GM19351 (cell line): ENCODE measurements around the gene TOR2A.
"Not testable (repeated sequence)": the region's sequence is repeated elsewhere in the genome, so short reads cannot be mapped to it uniquely, and the experiment has no call there.

Source experiments
- ATAC-seq: cut with Tn5 transposase; IDR thresholded peaks from one replicate; pipeline ENCODE4 v1.9.1; 2021; ENCODE audit warnings: mild to moderate bottlenecking, moderate library complexity; ENCODE audit not compliant: unreplicated experiment

The TOR2A gene

DNA sequence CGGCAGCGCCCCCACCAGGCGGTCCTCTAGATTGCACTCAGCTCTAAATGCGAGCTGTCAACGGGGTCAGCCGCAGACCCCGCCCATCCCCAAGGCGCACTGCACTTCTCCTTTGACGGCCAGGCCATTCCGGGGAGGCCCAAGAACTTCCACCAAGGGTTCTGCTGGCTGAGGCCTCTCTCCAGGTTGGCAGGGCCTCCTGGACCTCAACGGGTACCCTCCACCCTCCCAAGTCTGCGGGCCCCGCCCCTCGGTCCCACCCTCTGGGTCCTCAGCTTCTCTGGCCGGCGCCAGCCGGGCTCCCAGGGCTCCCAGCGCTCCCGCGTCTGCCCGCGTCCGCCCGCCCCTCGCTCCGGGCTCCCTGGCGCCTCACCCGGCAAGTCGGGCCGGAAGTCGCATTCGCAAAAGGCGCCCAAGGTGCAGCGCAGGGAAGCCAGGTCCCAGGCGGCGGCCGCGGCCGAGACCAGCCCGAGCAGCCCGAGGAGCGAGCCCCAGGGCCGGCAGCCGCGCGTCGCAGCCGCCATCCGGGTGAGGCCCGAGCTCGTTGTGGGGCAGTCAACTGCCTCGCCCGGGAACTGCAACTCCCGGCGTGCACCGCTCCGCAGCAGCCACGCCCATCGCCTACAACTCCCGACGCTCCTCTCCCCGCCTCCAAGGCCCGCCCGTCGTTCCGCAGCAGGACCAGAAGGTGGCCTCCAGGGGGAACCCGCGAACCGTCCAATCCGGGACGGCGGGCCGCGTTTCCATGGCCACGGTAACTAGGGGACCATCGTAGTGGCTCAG lies at the start of gene TOR2A:
TOR2A (minus strand) TSS at position 548 of the 783 bp plus-strand sequence; CDS start at position 524, 24 bp downstream.
- ATAC-seq: peak; percentile 92

- ATAC-seq: no peak
Observed at GRCh38 chr9:127783111-127784008, 48.3 kb upstream of the TOR2A start.

- ATAC-seq: no peak
Observed at GRCh38 chr9:127781806-127782205, 46.7 kb upstream of the TOR2A start.

GRCh38 chr9:127780909-127781308 lies 45.8 kb upstream of the TOR2A start:
- ATAC-seq: not testable (repeated sequence)

DNA sequence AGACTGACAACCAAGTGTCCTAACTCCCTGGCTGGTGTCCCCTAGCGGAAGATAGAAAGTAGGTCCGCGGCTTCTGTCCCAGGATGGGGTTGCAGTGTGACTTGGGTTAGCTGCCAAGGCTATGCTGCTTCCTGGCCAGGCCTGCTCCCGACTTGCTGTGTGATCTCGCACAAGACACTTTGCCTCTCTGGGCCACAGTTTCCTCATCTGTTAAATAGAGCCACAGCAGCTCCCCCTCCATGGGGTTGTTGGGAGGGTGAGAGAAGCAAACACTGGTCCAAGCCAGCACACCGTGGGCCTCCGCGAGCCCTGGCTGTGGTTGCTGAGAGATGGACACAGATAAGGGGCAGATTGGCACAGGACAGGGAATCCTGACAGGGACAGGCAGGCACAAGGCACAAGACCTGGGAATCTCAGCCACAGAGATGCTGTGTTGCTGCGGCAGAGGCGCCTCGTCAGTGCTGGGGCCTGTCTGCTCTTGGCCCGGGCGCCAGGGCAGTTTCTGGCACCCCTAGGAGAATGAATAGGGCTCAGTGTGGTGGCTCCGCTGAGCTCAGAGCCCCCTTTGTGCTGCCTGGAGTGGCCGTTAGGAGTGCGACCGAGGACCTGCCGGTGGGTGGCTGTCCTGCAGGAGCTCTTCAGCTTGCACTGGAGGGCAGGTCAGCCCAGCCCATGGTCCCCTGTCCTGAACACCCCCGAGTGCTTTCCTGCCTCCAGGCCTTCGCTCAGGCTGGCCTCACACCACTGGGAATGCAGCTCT lies 45.2 kb upstream of the TOR2A start:
- no peak for ATAC-seq

DNA sequence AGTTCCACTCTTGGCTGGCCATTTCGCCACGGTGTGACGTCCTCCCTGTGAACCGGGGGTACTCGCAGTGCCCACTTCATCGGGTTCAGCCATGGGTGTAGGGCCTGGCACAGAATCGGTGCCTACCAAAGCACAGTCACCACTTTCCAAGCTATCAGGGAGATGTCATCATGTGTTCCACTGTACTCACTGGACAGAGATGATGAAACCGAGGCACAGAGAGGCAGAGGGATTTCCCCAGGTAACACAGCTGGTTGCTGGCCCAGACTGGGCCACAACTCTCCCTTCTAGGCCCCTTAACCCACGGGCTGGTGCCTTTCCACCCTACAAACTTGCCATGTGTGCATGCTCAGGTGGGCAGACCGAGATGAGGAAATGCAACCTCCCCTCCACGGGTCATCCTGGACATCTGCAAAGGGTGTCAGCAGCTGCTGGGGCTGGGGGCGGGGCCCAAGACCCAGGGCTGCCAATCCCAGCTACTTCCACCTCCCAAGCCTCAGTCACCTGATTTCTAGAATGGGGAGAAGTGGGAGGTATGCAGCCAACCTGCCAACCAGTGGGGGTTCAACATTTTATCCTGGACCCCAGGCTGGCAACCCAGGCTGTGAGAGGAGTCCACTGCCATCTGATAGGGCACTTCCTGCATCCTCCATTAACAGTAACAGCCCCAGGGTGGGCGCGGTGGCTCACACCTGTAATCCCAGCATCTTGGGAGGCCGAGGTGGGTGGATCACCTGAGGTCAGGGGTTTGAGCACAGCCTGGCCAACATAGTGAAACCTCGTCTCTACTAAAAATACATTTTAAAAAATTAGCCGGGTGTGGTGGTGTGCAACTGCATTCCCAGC lies 44.3 kb upstream of the TOR2A start:
- ATAC-seq: peak; percentile 40

DNA sequence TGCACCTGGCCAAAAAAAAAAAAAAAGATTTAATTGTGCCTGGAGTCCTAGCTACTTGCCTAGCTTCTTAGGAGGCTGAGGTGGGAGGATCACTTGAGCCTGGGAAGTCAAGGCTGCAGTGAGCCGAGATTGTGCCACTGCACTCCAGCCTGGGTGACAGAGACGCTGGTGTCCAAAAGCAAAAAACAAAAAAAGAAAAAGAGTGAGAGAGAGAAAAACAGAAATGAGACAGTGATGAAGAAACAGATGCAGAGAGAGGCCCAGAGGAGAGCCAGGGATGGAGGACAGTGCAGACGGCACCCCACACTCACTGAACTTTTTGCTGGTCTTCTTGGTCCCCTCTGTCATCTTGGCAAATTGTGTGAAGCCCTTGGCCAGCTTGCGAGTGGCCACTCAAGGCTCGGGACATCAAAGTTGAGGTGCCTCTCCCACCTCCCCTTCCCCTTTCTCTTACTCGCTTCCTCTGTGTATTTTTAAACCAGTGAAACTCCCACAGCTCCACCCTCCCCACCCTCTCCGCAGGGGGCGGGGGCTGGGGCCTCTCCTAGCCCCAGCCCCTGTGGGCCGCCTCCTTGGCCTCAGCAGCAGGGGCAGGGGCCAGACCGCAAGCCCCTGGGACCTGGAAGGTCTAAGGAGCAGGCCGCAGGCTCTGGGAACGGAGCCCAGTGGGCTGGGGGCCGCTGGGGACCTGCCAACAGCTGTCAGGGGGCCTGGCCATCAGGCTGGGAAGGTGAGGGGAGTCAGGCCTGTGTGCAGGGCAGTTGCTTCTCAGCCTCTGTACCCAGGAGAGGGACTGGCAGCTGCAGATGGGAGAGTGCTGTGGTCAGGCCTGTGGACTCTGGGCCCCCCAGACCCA lies 43.4 kb upstream of the TOR2A start, which contains the start of gene SH2D3C:
SH2D3C (minus strand) TSS at position 387 of the 856 bp plus-strand sequence; CDS start at position 348, 39 bp downstream.
- ATAC-seq: peak; percentile 40

DNA sequence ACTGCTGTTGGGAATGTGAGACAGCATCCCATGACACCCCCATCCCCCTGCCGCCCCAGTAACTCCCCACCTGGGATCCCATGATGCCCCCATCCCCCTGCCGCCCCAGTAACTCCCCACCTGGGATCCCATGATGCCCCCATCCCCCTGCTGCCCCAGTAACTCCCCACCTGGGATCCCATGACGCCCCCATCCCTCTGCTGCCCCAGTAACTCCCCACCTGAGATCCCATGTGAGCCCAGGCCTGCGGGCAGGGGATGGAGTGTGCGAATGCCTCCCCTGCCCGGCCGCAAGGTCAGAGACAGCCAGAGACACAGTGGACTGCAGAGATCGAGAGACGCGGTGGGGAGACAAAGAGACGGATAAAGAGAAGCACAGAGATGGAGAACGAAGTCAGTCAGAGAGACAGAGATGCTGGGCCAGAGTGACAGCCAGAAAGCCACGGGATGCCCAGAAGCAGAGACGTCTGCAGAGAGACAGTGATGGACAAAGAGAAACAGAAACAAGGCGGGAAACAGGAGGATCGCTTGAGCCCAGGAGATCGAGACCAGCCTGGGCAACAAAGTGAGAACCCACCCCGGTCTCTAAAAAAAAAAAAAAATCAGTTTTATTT lies 42.4 kb upstream of the TOR2A start:
- no peak for ATAC-seq

DNA sequence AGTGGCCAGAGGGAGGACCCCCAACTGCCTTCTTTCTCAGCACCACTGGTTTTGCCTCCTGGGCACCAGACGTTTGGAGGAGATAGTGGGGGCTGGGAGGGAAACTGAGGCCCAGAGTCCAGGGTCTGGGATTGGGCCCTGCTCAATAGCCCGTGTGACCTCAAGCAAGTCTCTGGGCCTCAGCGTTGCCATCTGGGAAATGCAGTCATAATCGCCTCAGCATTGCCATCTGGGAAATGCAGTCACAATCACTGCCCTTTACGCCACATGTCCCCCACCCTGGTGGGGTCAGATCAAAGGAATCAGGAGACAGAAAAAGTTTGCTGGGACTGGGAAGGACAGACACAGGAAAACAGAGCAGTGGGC lies 41.8 kb upstream of the TOR2A start:
- no peak for ATAC-seq

DNA sequence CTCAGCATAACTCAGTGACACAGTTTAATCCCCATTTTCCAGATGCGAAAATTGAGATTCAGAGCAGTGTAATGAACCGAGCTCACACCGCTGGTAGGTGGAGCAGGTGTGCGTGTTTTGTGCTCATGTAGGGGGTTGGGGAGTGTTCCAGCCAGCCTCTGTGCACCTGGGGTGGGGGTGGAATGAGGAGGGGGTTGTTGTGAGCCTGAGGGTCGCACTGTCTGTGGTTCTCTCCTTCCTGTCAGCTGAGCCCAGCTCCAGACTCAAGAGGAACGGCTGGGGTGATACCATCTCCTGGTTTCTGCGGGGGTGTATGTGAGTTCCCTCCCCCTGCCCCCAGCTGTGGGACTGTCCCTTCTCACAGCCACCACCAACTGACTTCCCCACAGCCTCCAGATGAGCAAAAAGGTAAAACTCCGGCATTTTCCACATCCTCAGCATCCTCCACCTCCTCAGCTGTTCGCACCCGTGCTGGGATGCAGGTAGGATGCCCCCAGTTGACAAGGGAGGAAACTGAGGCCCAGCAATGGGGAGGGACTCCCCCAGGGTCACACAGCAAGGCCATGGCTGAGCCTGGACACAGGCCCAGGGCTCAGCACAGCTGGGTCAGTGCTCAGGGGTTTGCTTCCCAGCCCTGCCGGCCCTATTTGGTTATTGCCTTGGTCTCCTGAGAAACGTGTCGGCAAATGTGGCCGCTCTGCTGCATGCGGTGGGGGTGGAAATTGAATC lies 41.3 kb upstream of the TOR2A start:
- ATAC-seq: no peak

- no peak for ATAC-seq
Observed at GRCh38 chr9:127773981-127774380, 38.9 kb upstream of the TOR2A start.

DNA sequence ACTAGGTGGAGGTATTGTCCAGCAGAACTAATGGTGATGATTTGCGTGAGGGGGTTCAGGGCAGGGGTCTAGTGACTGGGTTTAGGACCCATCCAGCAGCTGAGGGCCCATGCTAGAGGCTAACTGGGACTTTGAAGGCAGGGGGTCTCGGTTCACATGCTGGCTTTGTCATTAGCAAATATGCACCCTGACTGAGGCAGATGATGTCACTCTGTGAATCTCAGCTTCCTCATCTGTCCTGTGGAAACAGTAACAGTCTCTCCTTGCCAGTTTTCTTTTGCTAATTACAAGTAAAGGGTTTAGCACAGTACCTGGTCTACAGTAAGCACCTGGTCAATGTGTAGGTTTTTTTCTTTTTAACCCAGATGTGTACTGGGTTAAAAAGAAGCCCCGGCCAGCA lies 38.2 kb upstream of the TOR2A start:
- ATAC-seq: no peak

- no peak for ATAC-seq
Observed at GRCh38 chr9:127772603-127773002, 37.5 kb upstream of the TOR2A start.

GRCh38 chr9:127771570-127772189 lies 36.6 kb upstream of the TOR2A start:
- no peak for ATAC-seq

DNA sequence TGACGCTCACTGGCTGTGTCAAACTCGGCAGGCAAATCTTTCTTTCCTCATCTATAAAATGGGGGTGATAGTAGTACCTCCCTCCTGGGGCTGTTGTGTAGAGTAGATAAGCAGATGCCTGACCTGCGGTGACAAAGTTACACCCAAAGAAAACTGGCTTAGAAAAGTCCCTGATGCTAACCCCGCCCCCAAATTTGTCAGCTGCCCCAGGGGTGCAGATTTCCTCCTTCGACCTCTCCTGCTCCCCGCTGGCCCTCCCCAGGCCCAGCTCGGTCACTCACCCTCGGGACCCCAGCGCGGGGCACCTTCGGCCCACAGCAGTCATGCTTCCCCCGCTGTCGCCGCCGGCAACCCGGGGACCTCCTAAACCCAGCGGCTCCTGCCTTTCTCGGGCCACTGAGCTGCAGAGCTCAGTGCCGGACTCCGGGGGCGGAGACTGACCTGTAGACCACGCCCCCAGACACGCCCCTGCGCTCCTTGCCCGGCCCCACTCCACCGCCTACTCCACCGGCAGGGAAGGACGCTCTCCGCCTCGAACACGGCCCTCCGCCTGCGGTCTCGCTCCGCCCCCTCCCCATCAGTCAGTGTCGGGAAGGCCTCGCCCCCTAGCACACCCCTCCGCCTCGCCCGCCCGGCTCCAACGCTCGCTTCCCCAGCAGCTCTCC lies 35.9 kb upstream of the TOR2A start:
- ATAC-seq: peak; percentile 87

GRCh38 chr9:127770583-127770904 lies 35.5 kb upstream of the TOR2A start:
- no peak for ATAC-seq

GRCh38 chr9:127769929-127770582 lies 35.0 kb upstream of the TOR2A start:
- no peak for ATAC-seq
